B cell (primary cell): Measurements from ENCODE around the gene KLHL26. TPM values are rescaled to one million over a fixed set of nuclear protein-coding genes. Genes with fewer than 3 reads are reported as not detected.

Source experiments
- ATAC-seq: fragments of 200-7000 bp; cut with Tn5 transposase; one replicate; pipeline ENCODE4 v1.10.0; 2021; ENCODE audit warnings: low read depth, mild to moderate bottlenecking, moderate number of reproducible peaks, moderate library complexity
- CTCF ChIA-PET: fragments of 350-600 bp; sonication (Branson Sonifier 250); formaldehyde crosslinking; loops from one replicate; lab custom pipeline; 2021; ENCODE audit warnings: antibody characterized with exemption, inconsistent platforms; lab: Charles Lee
- POLR2A ChIA-PET: fragments of 350-600 bp; sonication (Branson Sonifier 250); formaldehyde crosslinking; loops from one replicate; lab custom pipeline; 2021; ENCODE audit warnings: antibody characterized with exemption; lab: Charles Lee
- DNase-seq: peaks from one replicate; pipeline ENCODE4 v3.0.0; 2013
- H2AFZ ChIP-seq: 2 replicates; pipeline ENCODE4 v1.6.1; 2012; ENCODE audit warnings: mild to moderate bottlenecking, low read depth, low read length; ENCODE audit not compliant: insufficient read depth, poor library complexity, severe bottlenecking
- H3K27ac ChIP-seq, 2 donors: 1 replicate in 1 of 2; 2 replicates in 1 of 2; pipeline ENCODE4 v1.5.1; 2012 to 2013; ENCODE audit warnings: low read length in 2 of 2, mild to moderate bottlenecking in 2 of 2, moderate library complexity in 1 of 2
- H3K27me3 ChIP-seq, 4 experiments: fragments of 200-600 bp in 1 of 4; sonication (generic) in 1 of 4; replicated peaks in 1 of 4; 1 replicate in 2 of 4; 2 replicates in 2 of 4; pipeline versions ENCODE4 v1.6.1 to v1.7.0; 2013 to 2016; ENCODE audit warnings: low read length in 3 of 4, mild to moderate bottlenecking in 2 of 4, mixed read lengths in 1 of 4, moderate library complexity in 1 of 4; ENCODE audit not compliant: insufficient read depth in 4 of 4, control insufficient read depth in 3 of 4; ENCODE audit errors: control extremely low read depth in 1 of 4
- H3K36me3 ChIP-seq, 2 experiments: replicated peaks in 1 of 2; 1 replicate in 1 of 2; 2 replicates in 1 of 2; pipeline versions ENCODE4 v1.6.1 to v1.7.1; 2013; ENCODE audit warnings: low read length in 1 of 2; ENCODE audit not compliant: insufficient read depth in 2 of 2, control insufficient read depth in 1 of 2; ENCODE audit errors: control extremely low read depth in 1 of 2, extremely low read depth in 1 of 2
- H3K4me1 ChIP-seq, 2 donors: fragments of 200-600 bp in 1 of 2; sonication (generic) in 1 of 2; 1 replicate in 1 of 2; 2 replicates in 1 of 2; pipeline versions ENCODE4 v1.5.1 to v1.6.1; 2013 to 2017; ENCODE audit warnings: low read length in 2 of 2; ENCODE audit not compliant: control insufficient read depth in 2 of 2, insufficient read depth in 2 of 2
- H3K4me2 ChIP-seq: replicated peaks from 2 replicates; pipeline ENCODE3; 2012; ENCODE audit warnings: mild to moderate bottlenecking, low read depth, low read length; ENCODE audit not compliant: poor library complexity, severe bottlenecking
- H3K4me3 ChIP-seq, 5 experiments: fragments of 200-600 bp in 1 of 5; sonication (generic) in 1 of 5; 1 replicate in 3 of 5; 2 replicates in 2 of 5; pipeline versions ENCODE4 v1.5.1 to v1.7.0; 2011 to 2016; ENCODE audit warnings: low read length in 4 of 5, mild to moderate bottlenecking in 4 of 5, low read depth in 2 of 5, control low read depth in 1 of 5, moderate library complexity in 1 of 5; ENCODE audit not compliant: insufficient read depth in 1 of 5; ENCODE audit errors: control extremely low read depth in 1 of 5, extremely low read depth in 1 of 5
- H3K79me2 ChIP-seq: fragments of 200-600 bp; sonication (generic); one replicate; pipeline ENCODE4 v1.6.0; 2016; ENCODE audit warnings: low read length; ENCODE audit not compliant: control insufficient read depth, insufficient read depth
- H3K9ac ChIP-seq: fragments of 200-600 bp; sonication (generic); 2 replicates; pipeline ENCODE4 v1.6.1; 2017; ENCODE audit warnings: mild to moderate bottlenecking, low read length, moderate library complexity
- H3K9me3 ChIP-seq, 3 donors: one replicate each; pipeline versions ENCODE4 v1.6.1 to v1.7.1; 2013; ENCODE audit warnings: low read length in 2 of 3; ENCODE audit not compliant: control insufficient read depth in 2 of 3, insufficient read depth in 1 of 3; ENCODE audit errors: control extremely low read depth in 1 of 3
- H4K20me1 ChIP-seq: 2 replicates; pipeline ENCODE4 v1.6.0; 2012; ENCODE audit warnings: mild to moderate bottlenecking, low read length; ENCODE audit not compliant: insufficient read depth, control insufficient read depth, poor library complexity, severe bottlenecking
- H3K27ac Mint-ChIP-seq: one replicate; pipeline ENCODE4 v1.8.0; 2021; ENCODE audit warnings: mixed read lengths
- H3K27me3 Mint-ChIP-seq: one replicate; pipeline ENCODE4 v1.8.0; 2021; ENCODE audit warnings: mixed read lengths
- H3K4me1 Mint-ChIP-seq: one replicate; pipeline ENCODE4 v1.8.0; 2021; ENCODE audit warnings: mixed read lengths
- H3K4me3 Mint-ChIP-seq: one replicate; pipeline ENCODE4 v1.8.0; 2021; ENCODE audit warnings: mixed read lengths
- H3K9me3 Mint-ChIP-seq: one replicate; pipeline ENCODE4 v1.8.0; 2022; ENCODE audit warnings: mixed read lengths; ENCODE audit not compliant: insufficient read depth
- EZH2 ChIP-seq: IDR thresholded peaks from 2 replicates; pipeline ENCODE4 v1.6.1; 2012; ENCODE audit warnings: borderline replicate concordance, low read depth, mild to moderate bottlenecking, moderate library complexity, low read length; ENCODE audit not compliant: insufficient read depth, poor library complexity, severe bottlenecking
- WGBS: methylation state at CpG from one replicate; pipeline ENCODE4 v1.1.5; 2013; ENCODE audit warnings: missing lambda C conversion rate; ENCODE audit not compliant: insufficient coverage; 5-methylcytosine and 5-hydroxymethylcytosine counted together
- intact Hi-C: fragments of 100-400 bp; cut with micrococcal nuclease; formaldehyde crosslinking; loops from one replicate; pipeline ENCODE4 v1.10.0; 2022
- polyA plus RNA-seq: library from polyadenylated mRNA; depleted of rRNA; stranded (reverse); fragments of >200 nt; gene quantifications from 2 replicates; pipeline ENCODE4 v1.2.3, GENCODE V29; 2012
- total RNA-seq, 2 donors: library from RNA; stranded (reverse); fragments of 120-200 nt in 1 of 2; gene quantifications; 1 replicate in 1 of 2; 2 replicates in 1 of 2; pipeline versions ENCODE4 v1.2.3 to v1.2.4, GENCODE V29; 2013 to 2022
- TF ChIP-seq, protein P1 (sequence below): fragments of 200-600 bp; IDR thresholded peaks from one replicate; pipeline ENCODE4 v1.8.0; 2022; ENCODE audit warnings: antibody characterized with exemption, mild to moderate bottlenecking

Gene KLHL26
- total and polyA plus RNA-seq, 2 donors (not counting 1 experiment from before 2014, with no cell fraction given), result 5.0 to 14.6 TPM

DNA sequence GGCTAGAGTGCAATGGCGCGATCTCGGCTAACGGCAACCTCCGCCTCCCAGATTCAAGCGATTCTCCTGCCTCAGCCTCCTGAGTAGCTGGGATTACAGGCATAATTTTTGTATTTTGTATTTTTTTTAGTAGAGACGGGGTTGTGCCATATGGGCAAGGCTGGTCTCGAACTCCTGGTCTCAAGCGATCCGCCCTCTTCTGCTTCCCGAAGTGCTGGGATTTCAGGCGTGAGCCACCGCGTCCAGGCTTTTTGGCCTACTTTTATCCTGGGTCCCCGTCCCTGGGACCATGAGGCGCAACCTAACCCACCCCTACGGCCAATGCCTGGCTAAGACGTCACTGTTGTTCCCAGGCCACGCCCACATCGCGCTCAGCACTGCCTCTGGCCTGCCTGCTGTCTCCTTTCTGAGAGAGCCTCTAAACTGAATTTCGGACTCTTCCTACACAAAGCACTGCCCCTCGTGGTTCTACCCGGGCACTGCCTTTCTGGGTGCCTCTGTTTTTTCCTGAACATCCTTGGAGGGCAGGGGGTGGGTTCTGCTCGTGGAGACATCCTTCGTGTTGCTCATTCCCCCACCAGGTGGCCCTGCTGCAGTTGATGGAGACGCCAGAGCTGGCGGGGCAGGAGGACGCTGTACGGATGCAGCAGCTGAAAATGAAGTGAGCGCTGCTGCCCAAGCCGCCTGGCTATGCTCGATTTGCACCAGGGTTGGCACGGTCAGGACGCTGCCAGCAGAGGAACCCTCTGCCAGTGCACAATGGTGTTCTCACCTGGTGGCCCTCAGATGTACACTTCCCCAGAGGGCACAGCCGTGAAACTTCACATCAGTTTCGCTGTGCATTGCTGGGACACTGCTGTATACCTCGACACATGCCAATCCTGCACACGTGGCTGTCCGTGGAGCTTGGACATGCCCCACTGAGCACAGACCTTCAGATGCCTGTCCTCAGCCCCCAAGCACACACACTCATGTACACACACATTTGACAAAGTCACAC is 46.3 kb upstream of the KLHL26 start:
- H3K27ac ChIP-seq, result no peak overlapping the region
- Mint-ChIP-seq H3K27me3 (no peaks in the 10 kb centered on the region), H3K27ac (peak overlapping the region; percentile 56), H3K9me3 (no peaks in the 10 kb centered on the region), H3K4me1 (peaks cover 35% of the 10 kb centered on the region), H3K4me3 (peak overlapping the region; percentile 77)
- peaks cover 29 to 56% of the 10 kb centered on the region in 2 donors for H3K4me1 ChIP-seq
- intact Hi-C loops, result no loop called here
- CTCF ChIA-PET, result interaction anchor here (1.1 to 6.3 kb wide), 6 partner anchors 18 to 257 kb away, joined by 4 to 47 read pairs (median 28); partner anchors contain the start of gene UBA52
- ATAC-seq (no peak), DNase-seq (peak; percentile 54)
- POLR2A ChIA-PET, result interaction anchor here (0.7 to 1.6 kb wide), 4 partner anchors 14 to 255 kb away, joined by 3 to 19 read pairs (median 7); partner anchors contain the start of gene ELL
- H3K9me3 ChIP-seq, result no peaks in the 10 kb centered on the region
- H3K79me2 ChIP-seq, result no peaks in the 10 kb centered on the region
- H2AFZ ChIP-seq, result no peak overlapping the region
- WGBS, result 89% methylated on average over 38 of the region's 40 CpGs
- H3K4me2 ChIP-seq, result peak overlapping the region; percentile 96
- H3K9ac ChIP-seq, result no peak overlapping the region
- H3K4me3 ChIP-seq, result peak overlapping the region in 1 of 5 experiments; percentile 77
- H3K36me3 ChIP-seq, result peaks cover 0 to 6% of the 10 kb centered on the region in 2 experiments
- TF ChIP-seq EZH2, result no peak
- TF ChIP-seq, protein P1, sequence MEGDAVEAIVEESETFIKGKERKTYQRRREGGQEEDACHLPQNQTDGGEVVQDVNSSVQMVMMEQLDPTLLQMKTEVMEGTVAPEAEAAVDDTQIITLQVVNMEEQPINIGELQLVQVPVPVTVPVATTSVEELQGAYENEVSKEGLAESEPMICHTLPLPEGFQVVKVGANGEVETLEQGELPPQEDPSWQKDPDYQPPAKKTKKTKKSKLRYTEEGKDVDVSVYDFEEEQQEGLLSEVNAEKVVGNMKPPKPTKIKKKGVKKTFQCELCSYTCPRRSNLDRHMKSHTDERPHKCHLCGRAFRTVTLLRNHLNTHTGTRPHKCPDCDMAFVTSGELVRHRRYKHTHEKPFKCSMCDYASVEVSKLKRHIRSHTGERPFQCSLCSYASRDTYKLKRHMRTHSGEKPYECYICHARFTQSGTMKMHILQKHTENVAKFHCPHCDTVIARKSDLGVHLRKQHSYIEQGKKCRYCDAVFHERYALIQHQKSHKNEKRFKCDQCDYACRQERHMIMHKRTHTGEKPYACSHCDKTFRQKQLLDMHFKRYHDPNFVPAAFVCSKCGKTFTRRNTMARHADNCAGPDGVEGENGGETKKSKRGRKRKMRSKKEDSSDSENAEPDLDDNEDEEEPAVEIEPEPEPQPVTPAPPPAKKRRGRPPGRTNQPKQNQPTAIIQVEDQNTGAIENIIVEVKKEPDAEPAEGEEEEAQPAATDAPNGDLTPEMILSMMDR, result no peak
- peaks cover 0 to 2% (median under 1%) of the 10 kb centered on the region in 4 experiments for H3K27me3 ChIP-seq
- H4K20me1 ChIP-seq, result peaks cover 10% of the 10 kb centered on the region
